WTC11 (cell line): ENCODE measurements around the gene BAIAP3. TPM values are rescaled to one million over a fixed set of nuclear protein-coding genes. Genes with fewer than 3 reads are reported as not detected.

ENCODE experiments used
- ARID4B ChIP-seq: sonication (generic); formaldehyde crosslinking; IDR thresholded peaks from 2 replicates; pipeline ENCODE4 v1.8.0; 2023; ENCODE audit warnings: missing genetic modification reagents, mild to moderate bottlenecking, borderline replicate concordance
- ATF6 ChIP-seq: sonication (generic); formaldehyde crosslinking; IDR thresholded peaks from 2 replicates; pipeline ENCODE4 v1.8.1; 2023; ENCODE audit warnings: mild to moderate bottlenecking, missing genetic modification reagents
- CBFB ChIP-seq: sonication (generic); formaldehyde crosslinking; IDR thresholded peaks from 2 replicates; pipeline ENCODE4 v1.8.1; 2022; ENCODE audit warnings: mild to moderate bottlenecking, low read depth, missing genetic modification reagents
- CDX4 ChIP-seq: fragments of 250-450 bp; sonication (Bioruptor Pico); IDR thresholded peaks from 2 replicates; pipeline ENCODE4 v1.9.0; 2021; ENCODE audit warnings: moderate library complexity, mild to moderate bottlenecking, inconsistent platforms, borderline replicate concordance
- CREM ChIP-seq: sonication (generic); formaldehyde crosslinking; IDR thresholded peaks from 2 replicates; pipeline ENCODE4 v1.8.1; 2022; ENCODE audit warnings: mild to moderate bottlenecking, missing genetic modification reagents, moderate library complexity
- CTCF ChIP-seq: fragments of 200-600 bp; IDR thresholded peaks from 2 replicates; pipeline ENCODE4 v1.8.0; 2022; ENCODE audit warnings: antibody characterized with exemption
- E2F5 ChIP-seq: sonication (generic); formaldehyde crosslinking; IDR thresholded peaks from 2 replicates; pipeline ENCODE4 v1.8.1; 2022; ENCODE audit warnings: mild to moderate bottlenecking, moderate library complexity, missing genetic modification reagents
- ELF4 ChIP-seq: sonication (generic); formaldehyde crosslinking; IDR thresholded peaks from 2 replicates; pipeline ENCODE4 v1.8.1; 2022; ENCODE audit warnings: low read depth, mild to moderate bottlenecking, moderate library complexity, missing genetic modification reagents
- ETV6 ChIP-seq: sonication (generic); formaldehyde crosslinking; IDR thresholded peaks from 2 replicates; pipeline ENCODE4 v1.8.1; 2022; ENCODE audit warnings: mild to moderate bottlenecking, missing genetic modification reagents
- FOXK1 ChIP-seq: sonication (generic); formaldehyde crosslinking; IDR thresholded peaks from 2 replicates; pipeline ENCODE4 v1.8.0; 2022; ENCODE audit warnings: mild to moderate bottlenecking, moderate library complexity, missing genetic modification reagents
- FOXP4 ChIP-seq: sonication (generic); formaldehyde crosslinking; IDR thresholded peaks from 2 replicates; pipeline ENCODE4 v1.8.0; 2022; ENCODE audit warnings: mild to moderate bottlenecking, missing genetic modification reagents
- GABPB1 ChIP-seq: sonication (generic); formaldehyde crosslinking; IDR thresholded peaks from 2 replicates; pipeline ENCODE4 v1.8.1; 2023; ENCODE audit warnings: mild to moderate bottlenecking, missing genetic modification reagents
- JAZF1 ChIP-seq: fragments of 250-450 bp; sonication (Bioruptor Pico); IDR thresholded peaks from 2 replicates; pipeline ENCODE4 v1.9.0; 2021; ENCODE audit warnings: moderate library complexity, mild to moderate bottlenecking, inconsistent platforms
- JUN ChIP-seq: sonication (generic); formaldehyde crosslinking; IDR thresholded peaks from 2 replicates; pipeline ENCODE4 v1.8.0; 2023; ENCODE audit warnings: mild to moderate bottlenecking, missing genetic modification reagents
- MAX ChIP-seq: sonication (generic); formaldehyde crosslinking; IDR thresholded peaks from 2 replicates; pipeline ENCODE4 v1.8.0; 2022; ENCODE audit warnings: mild to moderate bottlenecking, missing genetic modification reagents
- RORB ChIP-seq: fragments of 250-450 bp; sonication (Bioruptor Pico); IDR thresholded peaks from 2 replicates; pipeline ENCODE4 v1.9.0; 2021; ENCODE audit warnings: mild to moderate bottlenecking
- TP53 ChIP-seq: sonication (generic); formaldehyde crosslinking; IDR thresholded peaks from 2 replicates; pipeline ENCODE4 v1.8.1; 2023; ENCODE audit warnings: mild to moderate bottlenecking, missing genetic modification reagents
- USF1 ChIP-seq: sonication (generic); formaldehyde crosslinking; IDR thresholded peaks from 2 replicates; pipeline ENCODE4 v1.8.0; 2022; ENCODE audit warnings: mild to moderate bottlenecking, missing genetic modification reagents
- USF2 ChIP-seq: sonication (generic); formaldehyde crosslinking; IDR thresholded peaks from 2 replicates; pipeline ENCODE4 v1.8.1; 2023; ENCODE audit warnings: mild to moderate bottlenecking, missing genetic modification reagents, moderate library complexity
- ZMAT4 ChIP-seq: fragments of 250-450 bp; sonication (Bioruptor Pico); IDR thresholded peaks from 2 replicates; pipeline ENCODE4 v1.9.0; 2021; ENCODE audit warnings: mild to moderate bottlenecking
- ZNF121 ChIP-seq: sonication (generic); formaldehyde crosslinking; IDR thresholded peaks from 2 replicates; pipeline ENCODE4 v1.8.0; 2023; ENCODE audit warnings: missing genetic modification reagents
- ZNF138 ChIP-seq: sonication (generic); formaldehyde crosslinking; conservative IDR thresholded peaks from 2 replicates; pipeline ENCODE4 v1.8.1; 2022; ENCODE audit warnings: mild to moderate bottlenecking, moderate library complexity, missing genetic modification reagents
- ZNF263 ChIP-seq: sonication (generic); formaldehyde crosslinking; IDR thresholded peaks from 2 replicates; pipeline ENCODE4 v1.8.1; 2022; ENCODE audit warnings: low read depth, mild to moderate bottlenecking, moderate library complexity, missing genetic modification reagents
- ZNF671 ChIP-seq: fragments of 250-450 bp; sonication (Bioruptor Pico); IDR thresholded peaks from 2 replicates; pipeline ENCODE4 v1.8.0; 2021; ENCODE audit warnings: mild to moderate bottlenecking
- total RNA-seq: library from RNA; stranded (reverse); gene quantifications from 3 replicates; pipeline ENCODE4 v1.2.3, GENCODE V29; 2021

The BAIAP3 gene
- total RNA-seq, 1 experiment from 2014 or later, result 18.8 TPM

- TF ChIP-seq ARID4B (CRISPR knock-in tag), result peak; percentile 60; the same call in 1 of the 2 replicates
- TF ChIP-seq ATF6 (CRISPR knock-in tag), result no peak
- peak; percentile 84 for TF ChIP-seq E2F5 (CRISPR knock-in tag)
- TF ChIP-seq CTCF, result no peak
- TF ChIP-seq ETV6 (CRISPR knock-in tag), result peak; percentile 49; the same call in 1 of the 2 replicates
- peak; percentile 85; the same call in 1 of the 2 replicates for TF ChIP-seq FOXP4 (CRISPR knock-in tag)
- 0 out of 2 replicates have a peak, but pooled peaks have one; percentile 41 for TF ChIP-seq ELF4
- no peak for TF ChIP-seq ZNF138 (CRISPR knock-in tag)
- TF ChIP-seq RORB (CRISPR knock-in tag), result no peak
- peak; percentile 82 for TF ChIP-seq CREM
- TF ChIP-seq ZMAT4, result no peak
- TF ChIP-seq JAZF1, result no peak
- no peak for TF ChIP-seq ZNF671
- peak; percentile 84 for TF ChIP-seq TP53 (CRISPR knock-in tag)
- no peak; the same call in 1 of the 2 replicates for TF ChIP-seq JUN (CRISPR knock-in tag)
- no peak for TF ChIP-seq ZNF263
- TF ChIP-seq USF1 (CRISPR knock-in tag), result peak; percentile 98
- TF ChIP-seq CDX4 (CRISPR knock-in tag), result no peak
- peak; percentile 100 for TF ChIP-seq USF2 (CRISPR knock-in tag)
- TF ChIP-seq ZNF121 (CRISPR knock-in tag), result no peak
- peak; percentile 79 for TF ChIP-seq GABPB1
- TF ChIP-seq FOXK1 (CRISPR knock-in tag), result peak; percentile 99
- no peak for TF ChIP-seq MAX (CRISPR knock-in tag)
- TF ChIP-seq CBFB (CRISPR knock-in tag), result peak; percentile 54; the same call in 1 of the 2 replicates
These were observed 18.3 kb downstream of the BAIAP3 start, which contains the start of the genes GNPTG and TSR3 (continued) for GRCh38 chr16:1351582-1352362.
